Esophagus mucosa (tissue), 1 donor: ENCODE results near the gene MIOX. TPM values are rescaled to one million over a fixed set of nuclear protein-coding genes. Genes with fewer than 3 reads are reported as not detected.

ENCODE experiments used
- ATAC-seq: fragments of 200-7000 bp; cut with Tn5 transposase; one replicate; pipeline ENCODE4 v1.9.1; 2020
- total RNA-seq: library from RNA; stranded (reverse); gene quantifications from one replicate; pipeline ENCODE4 v1.2.4, GENCODE V29; 2023
- donor health status: DM: yes; HTN: yes; CAD: no.

MIOX gene
- total RNA-seq, 1 donor from 2014 or later = not detected

- peak; percentile 5 for ATAC-seq
Measured at GRCh38 chr22:50490531-50491308, 4.1 kb downstream of the MIOX start.

DNA sequence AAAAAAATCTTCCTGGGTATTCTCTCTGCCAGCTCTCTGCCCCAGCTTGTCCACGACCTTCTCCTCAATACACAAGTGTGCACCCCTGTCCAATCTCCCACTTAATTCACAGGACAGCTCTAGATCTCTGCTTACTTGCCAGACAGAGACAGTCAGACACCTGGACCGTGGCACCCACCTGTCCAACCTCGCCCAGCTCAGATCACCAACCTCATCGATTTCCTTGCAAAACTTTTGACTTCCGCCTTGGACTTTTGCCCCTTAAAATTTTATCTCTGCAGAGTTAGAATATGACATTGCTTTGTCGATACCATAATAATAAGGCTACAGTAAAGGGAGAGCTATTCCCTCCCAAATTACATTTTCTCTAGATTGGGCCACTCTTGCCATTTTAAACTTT lies 10.4 kb downstream of the MIOX start:
- ATAC-seq = no peak

DNA sequence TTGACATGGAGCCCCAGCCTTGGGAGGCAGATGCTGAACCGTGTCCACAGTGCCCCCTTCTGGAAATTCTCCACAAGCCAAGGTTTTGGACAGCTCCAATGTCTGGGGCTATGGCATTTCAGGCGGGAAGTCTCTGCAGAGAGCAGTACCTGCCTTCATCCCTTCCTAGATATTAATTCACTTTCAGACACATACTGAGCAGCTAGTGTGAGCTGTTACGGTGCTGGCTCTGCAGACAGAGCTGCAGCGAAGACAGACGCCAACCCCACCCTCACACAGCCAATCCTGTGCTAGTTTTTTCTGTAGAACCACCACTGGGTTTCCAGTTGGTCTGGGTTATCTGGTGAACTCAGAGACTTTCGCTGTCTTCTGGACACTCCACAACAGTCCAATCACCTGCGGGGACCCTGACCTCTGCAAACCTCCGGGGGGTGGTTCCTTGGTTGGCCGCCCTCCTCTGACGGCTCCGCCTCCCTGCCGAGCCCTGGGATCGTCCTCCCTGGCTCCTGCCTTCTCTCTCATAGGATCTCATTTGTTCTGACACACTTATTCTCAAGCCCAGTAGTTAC lies 11.7 kb downstream of the MIOX start:
- peak; percentile 73 for ATAC-seq

- ATAC-seq = no peak
Measured at GRCh38 chr22:50500452-50500851, 13.8 kb downstream of the MIOX start.

GRCh38 chr22:50502096-50502495 lies 15.4 kb downstream of the MIOX start:
- no peak for ATAC-seq

- ATAC-seq = no peak
Measured at GRCh38 chr22:50502628-50503474, 16.2 kb downstream of the MIOX start.

DNA sequence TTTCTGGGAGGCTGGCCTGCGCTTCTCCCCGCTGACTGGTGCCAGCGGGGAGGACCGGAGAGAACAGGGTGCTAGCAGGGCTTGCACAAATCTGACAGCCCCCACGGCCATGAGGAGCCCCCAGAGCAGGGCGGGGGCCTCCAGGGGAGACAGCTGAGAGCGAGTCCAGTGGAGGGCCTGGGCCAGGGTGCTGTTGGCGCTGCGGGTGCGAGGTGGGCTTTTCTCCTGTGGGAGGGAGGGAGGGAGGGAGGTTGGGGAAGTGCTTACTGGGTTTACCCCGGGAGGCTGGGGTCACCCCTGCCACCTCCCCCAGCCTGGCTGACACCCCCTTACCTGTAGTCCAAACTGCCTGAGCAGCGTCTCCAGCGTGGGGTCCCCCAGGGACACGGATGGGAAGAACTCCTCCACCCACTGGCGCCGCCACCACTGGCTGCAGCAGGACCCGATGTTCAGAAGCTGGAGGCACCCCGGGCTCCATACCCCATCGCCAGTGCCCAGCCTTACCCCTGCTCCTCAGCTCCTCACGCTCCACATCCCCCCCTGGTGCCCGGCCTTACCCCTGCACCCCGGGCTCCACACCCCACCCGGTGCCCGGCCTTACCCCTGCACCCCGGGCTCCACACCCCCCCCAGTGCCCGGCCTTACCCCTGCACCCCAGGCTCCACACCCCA lies 17.0 kb downstream of the MIOX start:
- ATAC-seq = no peak

- peak; percentile 24 for ATAC-seq
Measured at GRCh38 chr22:50504369-50505211, 17.9 kb downstream of the MIOX start.

GRCh38 chr22:50505276-50505775 lies 18.7 kb downstream of the MIOX start:
- ATAC-seq = no peak

- no peak for ATAC-seq
Measured at GRCh38 chr22:50505776-50506610, 19.3 kb downstream of the MIOX start.

DNA sequence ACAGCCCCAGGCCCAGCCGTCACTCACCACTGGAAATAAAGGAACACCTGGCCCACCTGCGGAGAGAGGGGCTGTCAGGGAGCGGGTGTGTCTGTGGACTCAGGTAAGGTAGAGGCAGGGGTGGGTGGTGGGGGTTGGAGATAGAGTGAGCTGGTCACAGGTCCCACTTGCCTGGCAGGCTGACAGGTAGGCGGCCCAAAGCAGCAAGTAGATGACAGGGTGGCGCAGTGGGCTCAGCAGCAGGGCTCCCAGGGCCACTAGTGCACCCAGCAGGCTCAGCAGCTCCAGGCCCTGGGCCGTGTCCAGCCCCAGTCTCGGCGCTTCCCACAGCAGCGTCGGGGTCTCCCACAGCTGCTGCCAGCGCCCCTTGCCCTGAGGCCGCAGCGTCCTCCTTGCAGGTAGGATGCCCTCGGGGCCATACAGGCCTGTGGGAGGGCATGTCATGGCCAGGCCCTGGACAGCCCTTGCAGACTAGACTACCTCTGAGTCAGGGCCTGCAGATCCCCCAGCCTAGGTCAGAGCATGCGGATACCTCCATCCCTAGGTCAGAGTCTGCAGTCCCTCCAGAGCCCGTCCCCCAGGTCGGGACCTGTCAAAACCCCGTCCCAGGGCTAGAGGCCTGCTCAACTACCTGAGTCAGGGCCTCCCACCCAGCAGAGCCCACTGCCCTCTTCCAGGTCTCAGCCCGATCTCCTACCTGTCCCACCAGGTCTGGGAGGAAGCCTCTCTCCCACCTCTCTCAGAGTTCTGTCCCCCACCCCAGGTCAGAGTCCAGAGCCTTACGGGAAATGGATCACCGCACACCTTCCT lies 20.2 kb downstream of the MIOX start:
- peak; percentile 15 for ATAC-seq

GRCh38 chr22:50507421-50507990 lies 20.8 kb downstream of the MIOX start, which contains the start of gene LMF2:
LMF2 (minus strand) TSS chr22:50507702; CDS start chr22:50507675, 27 bp downstream.
- peak; percentile 78 for ATAC-seq

DNA sequence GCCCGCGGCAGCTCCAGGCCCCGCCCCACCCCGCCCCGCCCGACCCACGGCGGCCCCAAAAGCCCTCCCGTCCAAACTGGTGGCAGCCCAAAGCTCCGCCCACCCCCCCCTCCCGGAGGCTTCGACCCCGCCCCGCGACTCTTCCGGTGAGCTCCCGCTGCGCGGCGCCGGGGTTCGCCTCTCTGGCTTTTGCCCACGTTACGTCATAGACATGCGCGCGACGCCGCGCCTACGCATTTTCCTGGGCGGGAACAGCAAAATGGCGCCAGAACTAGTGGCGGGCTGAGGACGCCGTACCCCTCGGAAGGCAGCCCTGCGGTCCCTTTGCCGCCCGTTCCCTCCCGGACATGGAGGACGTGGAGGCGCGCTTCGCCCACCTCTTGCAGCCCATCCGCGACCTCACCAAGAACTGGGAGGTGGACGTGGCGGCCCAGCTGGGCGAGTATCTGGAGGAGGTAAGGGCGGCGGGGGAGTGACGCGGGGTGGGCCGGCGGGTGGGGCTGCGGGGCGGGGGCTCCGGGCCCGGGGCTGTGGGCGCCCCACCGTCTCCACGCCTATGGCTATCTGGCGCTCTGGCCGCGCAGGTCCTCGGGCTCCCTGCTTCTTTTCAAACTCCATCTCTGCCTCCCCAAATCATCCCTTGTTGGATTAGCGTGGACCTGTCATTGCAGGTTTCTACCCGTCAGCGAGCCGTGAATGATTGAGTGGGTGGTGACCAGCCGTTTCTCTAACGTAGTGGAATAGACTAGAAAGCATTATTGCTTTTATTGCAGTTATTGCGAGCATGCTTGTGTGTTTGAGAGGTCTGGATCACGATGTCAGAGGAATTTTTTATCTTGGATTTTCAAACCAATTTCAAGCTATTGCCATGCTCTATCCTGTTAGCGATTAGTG lies 21.6 kb downstream of the MIOX start, which contains the start of gene NCAPH2:
Gene NCAPH2 (plus strand): TSS at position 234 of the 894 bp plus-strand sequence. CDS start 114 bp downstream, at position 348.
- peak; percentile 76 for ATAC-seq

DNA sequence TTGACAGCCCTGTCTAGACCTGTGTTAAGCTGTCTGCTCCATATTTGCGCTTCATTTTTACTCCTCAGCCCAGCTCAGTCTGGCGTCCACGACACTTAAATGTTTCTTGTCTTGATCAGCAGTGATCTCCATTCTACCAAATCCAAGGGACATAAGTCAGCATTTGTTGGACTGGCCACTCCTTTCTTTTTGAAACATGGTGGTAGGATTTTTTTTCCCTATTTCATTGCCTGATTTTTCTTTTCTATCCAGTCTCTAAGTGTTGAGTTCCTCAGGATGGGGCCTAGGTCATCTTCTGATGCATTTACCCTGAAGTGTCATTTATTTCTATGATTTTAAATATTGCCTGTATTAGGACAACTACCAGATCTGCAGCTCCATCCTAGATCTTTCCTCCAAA lies 22.2 kb downstream of the MIOX start:
- no peak for ATAC-seq

GRCh38 chr22:50513175-50513574 lies 26.5 kb downstream of the MIOX start:
- ATAC-seq = no peak

GRCh38 chr22:50516068-50516467 lies 29.4 kb downstream of the MIOX start:
- peak; percentile 10 for ATAC-seq

- no peak for ATAC-seq
Measured at GRCh38 chr22:50516891-50517290, 30.2 kb downstream of the MIOX start.
